Kidney (tissue), 14 donors: Measurements from ENCODE around the gene NCCRP1. TPM values are rescaled to one million over a fixed set of nuclear protein-coding genes. Genes with fewer than 3 reads are reported as not detected.

ENCODE experiments used
- DNase-seq, 5 donors: peaks; one replicate each; pipeline ENCODE4 v3.0.0-alpha.2; 2013 to 2020
- FAIRE-seq: peaks from 2 replicates; lab custom pipeline; 2012; peaks lifted over from hg19 to GRCh38; lab: Jason Lieb, UNC
- H3K27ac ChIP-seq, 2 donors: one replicate each; pipeline ENCODE4 v1.7.0; 2013; ENCODE audit warnings: low read depth in 2 of 2, low read length in 2 of 2, inconsistent platforms in 1 of 2
- H3K27me3 ChIP-seq: one replicate; pipeline ENCODE4 v1.7.1; 2013; ENCODE audit warnings: low read length, inconsistent platforms; ENCODE audit not compliant: control insufficient read depth, insufficient read depth
- H3K36me3 ChIP-seq, 3 donors: one replicate each; pipeline versions ENCODE4 v1.7.0 to v1.7.1; 2013; ENCODE audit warnings: low read length in 3 of 3, control low read depth in 1 of 3, inconsistent platforms in 1 of 3; ENCODE audit not compliant: insufficient read depth in 3 of 3, control insufficient read depth in 2 of 3
- H3K4me1 ChIP-seq, 3 donors: one replicate each; pipeline versions ENCODE4 v1.7.0 to v1.7.1; 2013; ENCODE audit warnings: low read length in 3 of 3, inconsistent platforms in 1 of 3, low read depth in 1 of 3; ENCODE audit not compliant: control insufficient read depth in 2 of 3, insufficient read depth in 2 of 3
- H3K4me3 ChIP-seq, 3 donors: one replicate each; pipeline versions ENCODE4 v1.7.0 to v1.8.1; 2013; ENCODE audit warnings: low read length in 3 of 3, control low read depth in 1 of 3, inconsistent platforms in 1 of 3
- H3K9ac ChIP-seq, 3 donors: one replicate each; pipeline versions ENCODE4 v1.7.0 to v1.7.1; 2013; ENCODE audit warnings: low read length in 3 of 3, control low read depth in 1 of 3, inconsistent platforms in 1 of 3
- H3K9me3 ChIP-seq, 3 donors: one replicate each; pipeline versions ENCODE4 v1.7.0 to v1.7.1; 2013; ENCODE audit warnings: low read length in 3 of 3, control low read depth in 1 of 3, inconsistent platforms in 1 of 3; ENCODE audit not compliant: control insufficient read depth in 2 of 3, insufficient read depth in 1 of 3
- CTCF ChIP-seq: IDR thresholded peaks from 3 replicates; pipeline ENCODE4 v1.5.1; 2012; ENCODE audit warnings: mild to moderate bottlenecking, moderate library complexity, borderline replicate concordance; ENCODE audit not compliant: insufficient read depth; ENCODE audit errors: extremely low read depth
- intact Hi-C: fragments of 100-400 bp; cut with DNase I; formaldehyde crosslinking; loops from one replicate; pipeline ENCODE4 v1.11.1; 2022
- polyA plus RNA-seq: library from polyadenylated mRNA; stranded (reverse); fragments of 350-450 nt; fragmentation: Illumina TruSeq; extraction: RNeasy Lipid Tissue Mini Kit (QIAGEN cat#74804); gene quantifications from one replicate; pipeline ENCODE4 v1.2.3, GENCODE V29; 2014; ENCODE audit warnings: low read depth, low replicate concordance; ENCODE audit not compliant: insufficient read depth
- total RNA-seq: library from RNA; stranded (reverse); fragmentation: NEBNext Ultra II Directional; extraction: Animal tissue kit (Norgen Biotek cat#: 25700); gene quantifications from one replicate; pipeline ENCODE4 v1.2.1, GENCODE V29; 2021
- donor health status: control.
- donor health status: control.
- donor health status: control.
- donor health status: control.
- donor health status: control.
- donor health status: DM: yes; HTN: yes; CAD: no.
- donor health status: Normal renal cell carcinoma (clear cell type).

Gene NCCRP1
- total and polyA plus RNA-seq, 2 donors from 2014 or later = 0.60 to 5.5 TPM

GRCh38 chr19:39181500-39182173 lies 15.1 kb upstream of the NCCRP1 start:
- FAIRE-seq (no peak), DNase-seq (peak in 1 of 5 donors; percentile 43)
- peaks cover 0 to 7% (median 0%) of the 10 kb centered on the region in 3 donors for H3K36me3 ChIP-seq
- no peaks in the 10 kb centered on the region for H3K27me3 ChIP-seq
- TF ChIP-seq CTCF = no peak
- intact Hi-C loops = loop anchor here (10.0 kb wide), 1 partner anchor 57 kb away; the partner anchor contains the start of gene PAK4
- H3K4me3 ChIP-seq = no peak overlapping the region
- H3K4me1 ChIP-seq = peaks cover 0 to 2% (median 0%) of the 10 kb centered on the region in 3 donors
- H3K27ac ChIP-seq = no peak overlapping the region
- no peaks in the 10 kb centered on the region for H3K9me3 ChIP-seq
- H3K9ac ChIP-seq = no peak overlapping the region

DNA sequence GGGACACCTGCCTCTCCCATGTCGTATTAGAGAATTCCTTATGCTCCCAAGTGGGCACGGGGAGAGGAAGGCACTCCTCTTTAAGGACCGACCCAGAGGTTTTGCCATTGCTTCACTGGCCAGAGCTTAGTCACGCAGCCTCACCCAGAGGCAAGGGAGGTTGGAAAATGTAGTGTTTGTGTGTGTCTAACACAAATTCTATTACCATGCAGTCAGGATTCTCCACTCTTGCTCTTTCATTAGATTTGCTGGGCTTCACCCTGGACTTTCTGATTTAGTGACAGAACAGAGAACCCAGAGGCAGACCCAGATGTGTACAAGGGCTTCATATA lies 14.6 kb upstream of the NCCRP1 start:
- Histone ChIP-seq H3K36me3 (peaks cover 0 to 6% (median 0%) of the 10 kb centered on the region in 3 donors), H3K27me3 (no peaks in the 10 kb centered on the region), H3K4me3 (no peak overlapping the region), H3K27ac (no peak overlapping the region), H3K9ac (no peak overlapping the region), H3K4me1 (peaks cover 0 to 2% (median 0%) of the 10 kb centered on the region in 3 donors), H3K9me3 (no peaks in the 10 kb centered on the region)
- no peak for FAIRE-seq
- intact Hi-C loops = loop anchor here (10.0 kb wide), 1 partner anchor 57 kb away; the partner anchor contains the start of gene PAK4
- DNase-seq = no peak
- no peak for TF ChIP-seq CTCF

DNA sequence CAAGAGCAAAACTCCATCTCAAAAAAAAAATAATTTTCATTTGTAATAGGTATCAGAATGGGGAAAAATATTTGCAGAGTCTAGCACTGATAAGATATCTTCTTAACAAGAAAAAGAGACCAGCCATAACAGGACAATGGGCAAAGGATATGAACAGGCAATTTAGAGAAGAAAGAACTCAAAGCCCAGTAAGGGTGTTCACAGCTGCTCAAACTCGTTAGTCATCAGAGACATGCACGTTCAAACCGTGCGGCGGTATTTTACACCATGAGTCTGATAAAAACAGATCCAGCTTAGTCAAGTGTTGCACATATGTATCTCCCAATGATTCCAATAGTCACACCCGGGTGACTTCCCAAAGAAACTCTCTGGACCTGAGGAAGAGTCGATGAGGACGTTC lies 13.7 kb upstream of the NCCRP1 start:
- Histone ChIP-seq H3K27me3 (no peaks in the 10 kb centered on the region), H3K27ac (no peak overlapping the region), H3K9me3 (no peaks in the 10 kb centered on the region), H3K9ac (no peak overlapping the region), H3K4me3 (no peak overlapping the region), H3K4me1 (peaks cover 0 to 2% (median 0%) of the 10 kb centered on the region in 3 donors), H3K36me3 (no peaks in the 10 kb centered on the region)
- no peak for TF ChIP-seq CTCF
- DNase-seq (no peak), FAIRE-seq (no peak)
- intact Hi-C loops = loop anchor here (10.0 kb wide), 1 partner anchor 58 kb away; the partner anchor contains the start of gene PAK4
